Neural progenitor cell (in vitro differentiated cells): ENCODE measurements around the gene TREML2. TPM values are rescaled to one million over a fixed set of nuclear protein-coding genes. Genes with fewer than 3 reads are reported as not detected.

ENCODE experiments used
- DNase-seq: peaks from one replicate; pipeline ENCODE4 v3.0.0-alpha.2; 2016; ENCODE audit warnings: low spot score
- H2AFZ ChIP-seq: fragments of 200-600 bp; sonication (generic); replicated peaks from 2 replicates; pipeline ENCODE4 v1.6.1; 2016; ENCODE audit warnings: antibody characterized with exemption
- H3F3A ChIP-seq: fragments of 200-600 bp; sonication (generic); 2 replicates; pipeline ENCODE4 v1.6.1; 2016; ENCODE audit warnings: antibody characterized with exemption, low read depth
- H3K27ac ChIP-seq: fragments of 200-600 bp; sonication (generic); 2 replicates; pipeline ENCODE4 v1.5.1; 2016; ENCODE audit warnings: mild to moderate bottlenecking
- H3K27me3 ChIP-seq: fragments of 200-600 bp; sonication (generic); 2 replicates; pipeline ENCODE4 v1.6.1; 2016; ENCODE audit warnings: mild to moderate bottlenecking, moderate library complexity
- H3K36me3 ChIP-seq: fragments of 200-600 bp; sonication (generic); 2 replicates; pipeline ENCODE4 v1.5.1; 2016
- H3K4me1 ChIP-seq: fragments of 200-600 bp; sonication (generic); 2 replicates; pipeline ENCODE4 v1.6.1; 2016; ENCODE audit warnings: mixed run types
- H3K4me2 ChIP-seq: fragments of 200-600 bp; sonication (generic); 2 replicates; pipeline ENCODE4 v1.6.1; 2016
- H3K4me3 ChIP-seq: fragments of 200-600 bp; sonication (generic); 2 replicates; pipeline ENCODE4 v1.5.1; 2016
- H3K79me2 ChIP-seq: fragments of 200-600 bp; sonication (generic); 2 replicates; pipeline ENCODE4 v1.6.1; 2016; ENCODE audit warnings: low read depth
- H3K9ac ChIP-seq: fragments of 200-600 bp; sonication (generic); 2 replicates; pipeline ENCODE4 v1.6.1; 2016
- H3K9me3 ChIP-seq: fragments of 200-600 bp; sonication (generic); 2 replicates; pipeline ENCODE4 v1.5.1; 2016; ENCODE audit warnings: low read depth
- H4K20me1 ChIP-seq: fragments of 200-600 bp; sonication (generic); 2 replicates; pipeline ENCODE4 v1.6.1; 2016; ENCODE audit warnings: low read depth
- H3K27ac Mint-ChIP-seq: 3 replicates; pipeline ENCODE4 v1.8.0; 2021; ENCODE audit warnings: mixed read lengths
- H3K27me3 Mint-ChIP-seq: 2 replicates; pipeline ENCODE4 v1.8.0; 2022; ENCODE audit warnings: low read depth, mild to moderate bottlenecking, inconsistent platforms, moderate library complexity, mixed read lengths; ENCODE audit not compliant: insufficient read depth
- H3K36me3 Mint-ChIP-seq: 3 replicates; pipeline ENCODE4 v1.8.0; 2021; ENCODE audit warnings: mixed read lengths
- H3K4me1 Mint-ChIP-seq: 3 replicates; pipeline ENCODE4 v1.8.0; 2021; ENCODE audit warnings: mixed read lengths
- H3K4me3 Mint-ChIP-seq: 3 replicates; pipeline ENCODE4 v1.8.0; 2021; ENCODE audit warnings: mild to moderate bottlenecking, moderate library complexity, mixed read lengths
- H3K9me3 Mint-ChIP-seq: 3 replicates; pipeline ENCODE4 v1.8.0; 2020; ENCODE audit warnings: mixed read lengths
- EZH2 ChIP-seq: fragments of 200-600 bp; sonication (generic); IDR thresholded peaks from 2 replicates; pipeline ENCODE4 v1.6.1; 2017; ENCODE audit warnings: antibody characterized with exemption, mild to moderate bottlenecking, moderate library complexity
- EZH2phosphoT487 ChIP-seq: fragments of 200-600 bp; sonication (generic); IDR thresholded peaks from 2 replicates; pipeline ENCODE4 v1.6.1; 2017; ENCODE audit warnings: antibody characterized with exemption
- total RNA-seq: library from RNA; depleted of rRNA; stranded (reverse); fragments of >200 nt; gene quantifications from 2 replicates; pipeline ENCODE4 v1.2.3, GENCODE V29; 2015; ENCODE audit warnings: low replicate concordance
- TF ChIP-seq, protein P1 (sequence below): fragments of 200-600 bp; sonication (generic); IDR thresholded peaks from 2 replicates; pipeline ENCODE4 v1.5.1; 2017; ENCODE audit warnings: antibody characterized with exemption, mild to moderate bottlenecking

TREML2 gene
- total RNA-seq, 1 donor from 2014 or later = not detected

DNA sequence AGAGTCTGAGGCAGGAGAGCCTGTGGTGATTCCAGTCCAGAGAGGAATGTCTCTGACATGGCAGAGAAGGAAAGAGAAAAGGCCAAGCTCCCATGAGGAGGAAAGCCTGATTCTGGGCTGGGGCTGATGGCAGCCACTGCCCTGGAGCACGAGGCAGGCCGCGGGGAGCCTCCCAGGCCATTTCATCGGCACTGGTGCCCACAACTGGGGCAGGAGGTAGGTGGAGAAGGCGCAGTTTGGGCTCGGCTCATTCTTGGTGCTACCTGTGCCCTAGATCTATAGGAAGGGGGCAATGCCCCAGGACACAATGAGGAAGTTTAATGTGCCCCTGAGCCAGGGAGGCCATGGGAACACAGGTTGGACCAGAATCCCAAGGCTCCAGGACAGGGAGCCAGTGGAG, 44.2 kb downstream of the TREML2 start:
- no peaks in the 10 kb centered on the region for H3K4me1 Mint-ChIP-seq
- Histone ChIP-seq H3K4me3 (no peak overlapping the region), H4K20me1 (no peaks in the 10 kb centered on the region), H3F3A (no peaks in the 10 kb centered on the region), H3K4me1 (no peaks in the 10 kb centered on the region), H3K27me3 (no peaks in the 10 kb centered on the region), H3K9me3 (no peaks in the 10 kb centered on the region), H3K27ac (no peak overlapping the region), H2AFZ (no peak overlapping the region), H3K9ac (no peak overlapping the region), H3K79me2 (no peaks in the 10 kb centered on the region), H3K4me2 (no peak overlapping the region), H3K36me3 (no peaks in the 10 kb centered on the region)
- no peak for DNase-seq
- no peaks in the 10 kb centered on the region for H3K36me3 Mint-ChIP-seq
- no peaks in the 10 kb centered on the region for H3K9me3 Mint-ChIP-seq
- H3K4me3 Mint-ChIP-seq = no peak overlapping the region
- H3K27me3 Mint-ChIP-seq = peaks cover 3% of the 10 kb centered on the region
- no peak overlapping the region for H3K27ac Mint-ChIP-seq
- TF ChIP-seq EZH2 = no peak

DNA sequence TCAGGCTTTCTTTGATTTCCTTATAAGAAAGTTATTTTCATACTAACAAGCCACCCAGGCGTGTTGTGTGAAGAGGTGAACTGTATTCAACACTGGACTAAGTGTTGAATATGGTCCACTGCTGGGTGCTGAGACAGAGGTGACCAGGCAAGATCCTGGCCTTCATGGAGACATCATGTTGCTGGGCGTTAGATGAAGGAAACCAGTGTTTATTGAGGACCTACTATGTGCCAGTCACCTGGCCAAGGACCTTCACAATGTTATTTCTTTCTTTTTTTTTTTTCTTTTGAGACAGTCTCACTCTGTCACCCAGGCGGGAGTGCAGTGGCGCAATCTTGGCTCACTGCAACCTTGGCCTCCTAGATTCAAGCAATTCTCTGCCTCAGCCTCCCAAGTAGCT, 44.9 kb downstream of the TREML2 start:
- TF ChIP-seq, protein P1, sequence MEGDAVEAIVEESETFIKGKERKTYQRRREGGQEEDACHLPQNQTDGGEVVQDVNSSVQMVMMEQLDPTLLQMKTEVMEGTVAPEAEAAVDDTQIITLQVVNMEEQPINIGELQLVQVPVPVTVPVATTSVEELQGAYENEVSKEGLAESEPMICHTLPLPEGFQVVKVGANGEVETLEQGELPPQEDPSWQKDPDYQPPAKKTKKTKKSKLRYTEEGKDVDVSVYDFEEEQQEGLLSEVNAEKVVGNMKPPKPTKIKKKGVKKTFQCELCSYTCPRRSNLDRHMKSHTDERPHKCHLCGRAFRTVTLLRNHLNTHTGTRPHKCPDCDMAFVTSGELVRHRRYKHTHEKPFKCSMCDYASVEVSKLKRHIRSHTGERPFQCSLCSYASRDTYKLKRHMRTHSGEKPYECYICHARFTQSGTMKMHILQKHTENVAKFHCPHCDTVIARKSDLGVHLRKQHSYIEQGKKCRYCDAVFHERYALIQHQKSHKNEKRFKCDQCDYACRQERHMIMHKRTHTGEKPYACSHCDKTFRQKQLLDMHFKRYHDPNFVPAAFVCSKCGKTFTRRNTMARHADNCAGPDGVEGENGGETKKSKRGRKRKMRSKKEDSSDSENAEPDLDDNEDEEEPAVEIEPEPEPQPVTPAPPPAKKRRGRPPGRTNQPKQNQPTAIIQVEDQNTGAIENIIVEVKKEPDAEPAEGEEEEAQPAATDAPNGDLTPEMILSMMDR = no peak
- no peak for TF ChIP-seq EZH2phosphoT487
- Histone ChIP-seq H4K20me1 (no peaks in the 10 kb centered on the region), H3K79me2 (no peaks in the 10 kb centered on the region), H2AFZ (no peak overlapping the region), H3K4me1 (no peaks in the 10 kb centered on the region), H3K27me3 (no peaks in the 10 kb centered on the region), H3K27ac (no peak overlapping the region), H3K4me2 (no peak overlapping the region), H3F3A (no peaks in the 10 kb centered on the region), H3K36me3 (no peaks in the 10 kb centered on the region), H3K4me3 (no peak overlapping the region), H3K9me3 (no peaks in the 10 kb centered on the region), H3K9ac (no peak overlapping the region)
- no peak for DNase-seq
- H3K27me3 Mint-ChIP-seq = peaks cover 3% of the 10 kb centered on the region
- no peaks in the 10 kb centered on the region for H3K4me1 Mint-ChIP-seq
- no peak overlapping the region for H3K27ac Mint-ChIP-seq
- H3K4me3 Mint-ChIP-seq = no peak overlapping the region
- no peaks in the 10 kb centered on the region for H3K9me3 Mint-ChIP-seq
- no peaks in the 10 kb centered on the region for H3K36me3 Mint-ChIP-seq

DNA sequence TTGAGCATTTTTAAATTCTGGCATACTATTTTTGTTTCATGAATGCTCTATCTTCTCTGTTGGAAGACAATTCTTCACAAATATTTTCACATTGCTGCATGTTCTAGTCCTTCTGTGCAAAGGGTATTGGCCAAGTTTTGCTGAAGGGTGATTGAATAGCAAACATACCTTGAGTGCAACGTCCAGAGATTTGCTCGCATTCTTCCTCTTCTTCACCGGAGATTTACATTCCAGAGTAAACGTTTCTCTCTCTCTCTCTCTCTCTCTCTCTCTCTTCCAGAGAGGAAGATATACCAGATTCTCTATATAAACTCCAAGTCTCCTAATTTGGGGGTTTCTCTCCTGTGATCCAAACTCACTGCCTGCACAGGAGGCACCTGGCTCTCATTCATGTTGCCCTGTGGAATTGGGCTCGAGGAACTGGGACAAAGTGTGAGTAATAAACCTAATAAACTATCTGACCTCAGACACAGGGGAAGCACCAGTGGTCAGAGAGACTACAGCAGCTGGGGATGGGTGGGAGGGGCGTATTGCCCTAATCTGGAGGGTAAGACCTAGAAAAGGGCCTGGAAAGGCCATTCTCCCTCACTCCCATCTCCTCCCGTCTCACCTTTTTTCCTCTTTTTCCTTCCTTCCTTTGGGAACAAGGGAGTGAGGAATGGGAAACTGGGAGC, 45.7 kb downstream of the TREML2 start:
- H3K36me3 ChIP-seq = no peaks in the 10 kb centered on the region
- H3K4me1 Mint-ChIP-seq = no peaks in the 10 kb centered on the region

More for the DNA sequence above, 45.7 kb downstream of the TREML2 start:
- H3K9me3 ChIP-seq = no peaks in the 10 kb centered on the region
- no peak overlapping the region for H3K4me3 ChIP-seq
- H3K27me3 Mint-ChIP-seq = peaks cover 4% of the 10 kb centered on the region
- no peaks in the 10 kb centered on the region for H4K20me1 ChIP-seq
- TF ChIP-seq EZH2phosphoT487 (no peak), EZH2 (no peak)
- TF ChIP-seq, protein P1 = no peak
- H2AFZ ChIP-seq = no peak overlapping the region
- H3K4me1 ChIP-seq = no peaks in the 10 kb centered on the region
- H3F3A ChIP-seq = no peaks in the 10 kb centered on the region
- H3K27ac ChIP-seq = no peak overlapping the region
- no peaks in the 10 kb centered on the region for H3K79me2 ChIP-seq
- no peaks in the 10 kb centered on the region for H3K36me3 Mint-ChIP-seq
- no peak overlapping the region for H3K9ac ChIP-seq
- no peaks in the 10 kb centered on the region for H3K9me3 Mint-ChIP-seq
- no peak overlapping the region for H3K27ac Mint-ChIP-seq
- H3K27me3 ChIP-seq = no peaks in the 10 kb centered on the region
- no peak overlapping the region for H3K4me2 ChIP-seq
- no peak overlapping the region for H3K4me3 Mint-ChIP-seq
- no peak for DNase-seq
